Measurements from ENCODE around the gene CAMKMT.
"Not testable (repeated sequence)": the region's sequence is repeated elsewhere in the genome, so short reads cannot be mapped to it uniquely, and the experiment has no call there.

Gene CAMKMT

DNA sequence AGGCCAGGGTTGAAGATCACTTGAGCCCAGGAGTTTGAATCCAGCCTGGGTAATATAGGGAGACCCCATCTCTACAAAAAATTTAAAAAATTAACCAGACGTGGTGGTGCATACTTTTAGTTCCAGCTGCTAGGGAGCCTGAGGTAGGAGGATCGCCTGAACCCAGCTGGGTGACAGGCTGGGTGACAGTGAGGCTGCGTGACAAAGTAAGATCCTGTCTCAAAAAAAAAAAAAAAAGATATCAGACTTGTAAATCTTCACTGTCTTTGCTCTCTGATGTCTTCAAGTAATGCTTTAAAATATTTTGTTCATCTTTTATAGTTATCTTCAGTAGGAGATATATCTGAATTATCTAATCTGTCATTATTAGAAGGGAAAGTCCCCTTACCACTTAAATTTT is 10.5 kb downstream of the CAMKMT start:
- TF ChIP-seq, protein P1, sequence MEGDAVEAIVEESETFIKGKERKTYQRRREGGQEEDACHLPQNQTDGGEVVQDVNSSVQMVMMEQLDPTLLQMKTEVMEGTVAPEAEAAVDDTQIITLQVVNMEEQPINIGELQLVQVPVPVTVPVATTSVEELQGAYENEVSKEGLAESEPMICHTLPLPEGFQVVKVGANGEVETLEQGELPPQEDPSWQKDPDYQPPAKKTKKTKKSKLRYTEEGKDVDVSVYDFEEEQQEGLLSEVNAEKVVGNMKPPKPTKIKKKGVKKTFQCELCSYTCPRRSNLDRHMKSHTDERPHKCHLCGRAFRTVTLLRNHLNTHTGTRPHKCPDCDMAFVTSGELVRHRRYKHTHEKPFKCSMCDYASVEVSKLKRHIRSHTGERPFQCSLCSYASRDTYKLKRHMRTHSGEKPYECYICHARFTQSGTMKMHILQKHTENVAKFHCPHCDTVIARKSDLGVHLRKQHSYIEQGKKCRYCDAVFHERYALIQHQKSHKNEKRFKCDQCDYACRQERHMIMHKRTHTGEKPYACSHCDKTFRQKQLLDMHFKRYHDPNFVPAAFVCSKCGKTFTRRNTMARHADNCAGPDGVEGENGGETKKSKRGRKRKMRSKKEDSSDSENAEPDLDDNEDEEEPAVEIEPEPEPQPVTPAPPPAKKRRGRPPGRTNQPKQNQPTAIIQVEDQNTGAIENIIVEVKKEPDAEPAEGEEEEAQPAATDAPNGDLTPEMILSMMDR (IDR thresholded peaks at IDR 0.05; ENCODE audit: low read depth, low read length) = no peak
- no peak for DNase-seq (ENCODE audit: extremely low read depth, low read depth)

DNA sequence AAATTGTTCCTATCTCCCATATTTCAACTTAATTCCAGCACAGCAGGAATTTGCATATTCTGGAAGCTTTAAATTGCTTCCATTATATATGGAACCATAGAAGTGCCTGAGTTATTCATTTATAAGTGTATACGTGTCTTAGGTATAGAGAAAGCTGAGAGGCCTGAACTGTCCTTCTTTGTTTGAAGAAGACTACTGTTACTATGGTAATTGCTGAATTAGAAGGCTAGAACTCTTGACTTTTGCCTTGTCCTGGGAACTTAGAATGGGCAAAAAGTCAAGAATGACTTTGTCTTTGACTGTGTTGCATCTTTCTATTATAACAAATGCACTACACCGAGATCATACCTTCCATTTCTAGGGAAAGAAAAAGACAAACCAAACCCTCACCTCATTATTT is 15.7 kb downstream of the CAMKMT start:
- no peak for DNase-seq (ENCODE audit: extremely low read depth, low read depth)
- TF ChIP-seq, protein P1 (IDR thresholded peaks at IDR 0.05; ENCODE audit: low read depth, low read length) = no peak

- not testable (repeated sequence) for DNase-seq (ENCODE audit: extremely low read depth, low read depth)
Observed at GRCh38 chr2:44385226-44385625, 23.5 kb downstream of the CAMKMT start.

GRCh38 chr2:44388877-44389276 is 27.1 kb downstream of the CAMKMT start:
- DNase-seq (ENCODE audit: extremely low read depth, low read depth) = no peak
- TF ChIP-seq, protein P1 (IDR thresholded peaks at IDR 0.05; ENCODE audit: low read depth, low read length) = no peak

DNA sequence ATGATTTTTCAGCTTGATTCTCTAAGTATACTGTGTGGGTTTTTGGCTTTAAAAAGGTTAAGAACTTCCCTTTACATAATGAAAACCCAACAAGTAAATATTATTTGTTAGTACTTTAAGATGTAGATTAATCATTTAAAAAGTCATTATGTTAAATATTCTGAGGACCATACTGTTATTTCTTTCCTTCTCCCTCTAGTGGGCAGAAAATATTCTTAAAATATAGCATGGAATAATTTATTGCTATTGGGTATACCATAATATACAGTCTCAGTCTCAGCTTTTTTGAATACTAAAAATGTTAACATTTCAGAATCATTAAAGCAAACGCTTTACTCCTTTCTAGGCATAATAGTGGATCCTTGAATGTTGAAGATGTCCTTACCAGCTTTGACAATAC is 28.1 kb downstream of the CAMKMT start:
- TF ChIP-seq, protein P1 (IDR thresholded peaks at IDR 0.05; ENCODE audit: low read depth, low read length) = peak; percentile 26
- DNase-seq (ENCODE audit: extremely low read depth, low read depth) = no peak

GRCh38 chr2:44392338-44392943 is 30.7 kb downstream of the CAMKMT start:
- no peak for DNase-seq (ENCODE audit: extremely low read depth, low read depth)
- TF ChIP-seq, protein P1 (IDR thresholded peaks at IDR 0.05; ENCODE audit: low read depth, low read length) = peak; percentile 57

GRCh38 chr2:44397447-44398175 is 35.9 kb downstream of the CAMKMT start:
- no peak for DNase-seq (ENCODE audit: extremely low read depth, low read depth)
- TF ChIP-seq, protein P1 (IDR thresholded peaks at IDR 0.05; ENCODE audit: low read depth, low read length) = no peak

All from AG09319 (cell line).